Heart left ventricle (tissue), 13 donors: Measurements from ENCODE around the gene CDC34.

ENCODE experiments used
- POLR2A ChIP-seq, 2 donors: fragments of 450-650 bp; IDR thresholded peaks; one replicate each; pipeline ENCODE4 v1.6.1; 2017; ENCODE audit warnings: antibody characterized with exemption in 2 of 2, mild to moderate bottlenecking in 2 of 2, moderate library complexity in 2 of 2
- TF ChIP-seq, protein P1 (sequence below), 12 donors: fragments of 200-600 bp; sonication (generic) in 4 of 12; IDR thresholded peaks; one replicate each; pipeline versions ENCODE4 v1.5.0 to v1.8.0; 2018 to 2022; ENCODE audit warnings: antibody characterized with exemption in 12 of 12, mild to moderate bottlenecking in 5 of 12
- donor health status: ischemic (EF 13 %, LVEDD 7.1; RV severe dilation, severe dysfunction).
- donor health status: DM: no; HTN: yes; CAD: no.
- donor health status: DM: no; HTN: no; CAD: no.
- donor health status: ischemic (EF 25% LVEDD 6.9; RV normal size, moderate dysfunction).
- donor health status: ischemic (EF 25% LVEDD 5.7; RV mildly dilated, moderate dysfunction).
- donor health status: ischemic (EF 35%, LVEDD 5.7; RV mildly dilated, moderate dysfunction).
- donor health status: nonischemic (EF 11% LVEDD 7.7; RV severe dilation, severe dysfunction).
- donor health status: DM: yes; HTN: yes; CAD: no.
- donor health status: PGD.
- donor health status: ischemic (EF 29% LVEDD 5.4; RV normal size, mild dysfunction).
- donor health status: nonischemic (EF 23%, LVEDD 6.1; RV moderate dilation, normal function).

DNA sequence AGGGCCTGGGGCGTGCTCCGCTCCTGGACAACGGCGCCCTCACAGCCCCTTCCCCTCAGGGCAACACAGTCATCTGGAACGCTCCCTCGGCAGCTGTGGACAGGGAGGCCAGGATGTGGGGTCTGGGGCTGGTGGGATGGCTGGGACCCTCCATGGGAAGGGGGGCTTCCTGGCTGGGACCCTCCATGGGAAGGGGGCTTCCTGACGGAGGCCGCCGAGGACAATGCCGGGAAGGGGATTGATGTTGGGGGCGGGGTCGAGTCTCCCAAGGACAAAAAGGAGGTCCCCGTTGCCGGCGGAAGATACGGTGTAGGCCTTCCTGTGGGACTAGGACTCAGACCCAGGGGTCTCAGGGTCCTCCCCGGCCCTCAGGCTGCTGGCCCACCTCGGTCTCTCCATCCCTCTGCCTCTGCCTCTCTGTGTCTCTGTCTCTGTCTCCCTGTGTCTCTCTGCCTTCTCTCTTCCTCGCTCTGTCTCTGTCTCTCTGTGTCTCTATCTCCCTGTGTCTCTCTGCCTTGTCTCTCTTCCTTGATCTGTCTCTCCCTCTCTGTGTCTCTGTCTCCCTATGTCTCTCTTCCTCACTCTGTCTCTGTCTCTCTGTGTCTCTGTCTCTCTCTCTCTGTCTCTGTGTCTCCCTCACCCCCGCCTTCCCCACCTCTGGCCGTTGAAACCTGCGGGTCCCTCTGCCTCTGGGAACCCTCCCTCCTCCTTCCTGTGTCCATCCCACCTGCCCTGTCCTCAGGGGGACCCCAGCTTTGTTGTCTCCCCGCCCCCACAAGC lies 38.0 kb upstream of the CDC34 start:
- TF ChIP-seq, protein P1, sequence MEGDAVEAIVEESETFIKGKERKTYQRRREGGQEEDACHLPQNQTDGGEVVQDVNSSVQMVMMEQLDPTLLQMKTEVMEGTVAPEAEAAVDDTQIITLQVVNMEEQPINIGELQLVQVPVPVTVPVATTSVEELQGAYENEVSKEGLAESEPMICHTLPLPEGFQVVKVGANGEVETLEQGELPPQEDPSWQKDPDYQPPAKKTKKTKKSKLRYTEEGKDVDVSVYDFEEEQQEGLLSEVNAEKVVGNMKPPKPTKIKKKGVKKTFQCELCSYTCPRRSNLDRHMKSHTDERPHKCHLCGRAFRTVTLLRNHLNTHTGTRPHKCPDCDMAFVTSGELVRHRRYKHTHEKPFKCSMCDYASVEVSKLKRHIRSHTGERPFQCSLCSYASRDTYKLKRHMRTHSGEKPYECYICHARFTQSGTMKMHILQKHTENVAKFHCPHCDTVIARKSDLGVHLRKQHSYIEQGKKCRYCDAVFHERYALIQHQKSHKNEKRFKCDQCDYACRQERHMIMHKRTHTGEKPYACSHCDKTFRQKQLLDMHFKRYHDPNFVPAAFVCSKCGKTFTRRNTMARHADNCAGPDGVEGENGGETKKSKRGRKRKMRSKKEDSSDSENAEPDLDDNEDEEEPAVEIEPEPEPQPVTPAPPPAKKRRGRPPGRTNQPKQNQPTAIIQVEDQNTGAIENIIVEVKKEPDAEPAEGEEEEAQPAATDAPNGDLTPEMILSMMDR (IDR thresholded peaks at IDR 0.05) = no peak
- TF ChIP-seq POLR2A (IDR thresholded peaks at IDR 0.05) = no peak
